Hair follicular keratinocyte (primary cell): ENCODE results near the gene GABRQ. TPM values are rescaled to one million over a fixed set of nuclear protein-coding genes. Genes with fewer than 3 reads are reported as not detected.

Source experiments
- total RNA-seq: library from RNA; depleted of rRNA; stranded (reverse); fragments of >200 nt; gene quantifications from 2 replicates; pipeline ENCODE4 v1.2.3, GENCODE V29; 2015

GABRQ gene
- not detected in 2 replicates for total RNA-seq

GRCh38 chrX:152637649-152638442 lies at the start of gene GABRQ:
GABRQ (plus strand) TSS chrX:152637895; CDS start chrX:152638203, 308 bp downstream.

GRCh38 chrX:152697952-152698931 lies 60.5 kb downstream of the GABRQ start, which contains the start of gene MAGEA3:
MAGEA3 (plus strand) TSS chrX:152698794; CDS start chrX:152700833, 2,039 bp downstream.

Other genes starting within 250 kb of the GABRQ start
- 0.08 TPM in 1 of 2 replicates, not detected in the other for gene GABRA3, start 186.6 kb upstream of the GABRQ start, total RNA-seq
- gene MAGEA3, start 60.9 kb downstream of the GABRQ start, total RNA-seq: not detected in 2 replicates
- not detected in 2 replicates for gene CSAG2, start 71.4 kb downstream of the GABRQ start, total RNA-seq
- not detected in 2 replicates for gene MAGEA2B, start 76.7 kb downstream of the GABRQ start, total RNA-seq
- gene CSAG1, start 95.8 kb downstream of the GABRQ start, total RNA-seq: not detected in 2 replicates
- gene MAGEA12, start 95.9 kb downstream of the GABRQ start, total RNA-seq: not detected in 2 replicates
- not detected in 2 replicates for gene MAGEA2, start 115.9 kb downstream of the GABRQ start, total RNA-seq
- gene CSAG3, start 121.3 kb downstream of the GABRQ start, total RNA-seq: not detected in 2 replicates
- not detected in 2 replicates for gene MAGEA6, start 131.8 kb downstream of the GABRQ start, total RNA-seq
- gene CETN2, start 192.9 kb downstream of the GABRQ start, total RNA-seq: 46.8 and 51.5 TPM in 2 replicates
- 32.7 and 44.9 TPM in 2 replicates for gene NSDHL, start 193.2 kb downstream of the GABRQ start, total RNA-seq